ENCODE results near the gene VEZF1.

DNA sequence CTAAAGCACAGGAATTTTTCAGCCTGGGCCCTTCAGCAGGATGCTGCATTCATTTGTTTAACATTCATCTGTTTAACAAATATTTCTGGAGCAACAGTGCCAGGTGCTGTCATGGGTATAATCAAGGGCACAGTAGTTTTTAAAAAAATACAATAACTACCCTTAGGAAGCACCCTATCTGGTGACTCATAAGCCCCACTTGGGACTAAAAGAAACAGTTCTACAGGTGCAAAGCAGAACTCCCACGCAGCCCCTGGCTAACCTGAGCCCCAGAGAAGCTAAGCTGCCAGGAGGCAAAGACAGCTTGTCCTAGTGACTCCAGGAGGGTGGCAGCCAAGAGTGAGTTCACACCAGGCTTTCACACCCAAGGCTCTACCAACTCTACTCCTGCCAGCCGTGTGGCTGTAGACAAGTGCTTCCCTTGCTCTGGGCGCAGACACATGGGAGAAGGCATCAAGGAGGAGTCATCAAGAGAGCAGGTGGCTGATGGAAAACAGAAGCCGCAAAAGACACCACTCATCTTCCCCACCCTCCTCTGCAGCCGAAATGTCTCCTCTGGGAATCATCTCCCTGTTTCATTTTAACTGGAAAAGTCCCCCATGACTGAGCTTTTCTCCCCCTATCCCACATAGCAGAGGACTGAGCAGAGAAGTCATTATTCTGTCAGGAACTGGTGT, 47.3 kb downstream of the VEZF1 start:
- TF ChIP-seq, protein P1, sequence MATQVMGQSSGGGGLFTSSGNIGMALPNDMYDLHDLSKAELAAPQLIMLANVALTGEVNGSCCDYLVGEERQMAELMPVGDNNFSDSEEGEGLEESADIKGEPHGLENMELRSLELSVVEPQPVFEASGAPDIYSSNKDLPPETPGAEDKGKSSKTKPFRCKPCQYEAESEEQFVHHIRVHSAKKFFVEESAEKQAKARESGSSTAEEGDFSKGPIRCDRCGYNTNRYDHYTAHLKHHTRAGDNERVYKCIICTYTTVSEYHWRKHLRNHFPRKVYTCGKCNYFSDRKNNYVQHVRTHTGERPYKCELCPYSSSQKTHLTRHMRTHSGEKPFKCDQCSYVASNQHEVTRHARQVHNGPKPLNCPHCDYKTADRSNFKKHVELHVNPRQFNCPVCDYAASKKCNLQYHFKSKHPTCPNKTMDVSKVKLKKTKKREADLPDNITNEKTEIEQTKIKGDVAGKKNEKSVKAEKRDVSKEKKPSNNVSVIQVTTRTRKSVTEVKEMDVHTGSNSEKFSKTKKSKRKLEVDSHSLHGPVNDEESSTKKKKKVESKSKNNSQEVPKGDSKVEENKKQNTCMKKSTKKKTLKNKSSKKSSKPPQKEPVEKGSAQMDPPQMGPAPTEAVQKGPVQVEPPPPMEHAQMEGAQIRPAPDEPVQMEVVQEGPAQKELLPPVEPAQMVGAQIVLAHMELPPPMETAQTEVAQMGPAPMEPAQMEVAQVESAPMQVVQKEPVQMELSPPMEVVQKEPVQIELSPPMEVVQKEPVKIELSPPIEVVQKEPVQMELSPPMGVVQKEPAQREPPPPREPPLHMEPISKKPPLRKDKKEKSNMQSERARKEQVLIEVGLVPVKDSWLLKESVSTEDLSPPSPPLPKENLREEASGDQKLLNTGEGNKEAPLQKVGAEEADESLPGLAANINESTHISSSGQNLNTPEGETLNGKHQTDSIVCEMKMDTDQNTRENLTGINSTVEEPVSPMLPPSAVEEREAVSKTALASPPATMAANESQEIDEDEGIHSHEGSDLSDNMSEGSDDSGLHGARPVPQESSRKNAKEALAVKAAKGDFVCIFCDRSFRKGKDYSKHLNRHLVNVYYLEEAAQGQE (IDR thresholded peaks at IDR 0.05; ENCODE audit: unreplicated experiment): no peak
- TF ChIP-seq POLR2AphosphoS5 (IDR thresholded peaks at IDR 0.05; ENCODE audit: low read depth) (no peak), EZH2 (IDR thresholded peaks at IDR 0.05; ENCODE audit: low read depth, unreplicated experiment) (no peak)

Measured in GM23338 (cell line).